ENCODE results near the gene HDAC5. TPM values are rescaled to one million over a fixed set of nuclear protein-coding genes. Genes with fewer than 3 reads are reported as not detected.

Gene HDAC5
- total RNA-seq, 1 experiment from 2014 or later, result 11.5 TPM

- Histone ChIP-seq H3K36me3 (ENCODE audit: control insufficient read depth, insufficient read depth, low read length) (no peaks in the 10 kb centered on the region), H3K27me3 (ENCODE audit: control insufficient read depth, insufficient read depth, low read length) (no peaks in the 10 kb centered on the region), H3K27ac (ENCODE audit: low read length) (no peak overlapping the region), H3K4me3 (ENCODE audit: low read depth in 2 of 2, low read length in 2 of 2) (no peak overlapping the region), H3K9me3 (ENCODE audit: control insufficient read depth, insufficient read depth, low read depth, low read length) (no peaks in the 10 kb centered on the region), H3K4me1 (ENCODE audit: control insufficient read depth, insufficient read depth, low read length) (peaks cover 28% of the 10 kb centered on the region)
- CTCF ChIA-PET, result interaction anchor here (0.5 to 0.7 kb wide), 4 partner anchors 27 to 63 kb away, joined by 4 to 15 read pairs (median 4); no protein-coding TSS in a partner anchor
- ATAC-seq (no peak), DNase-seq (ENCODE audit: low read depth, low spot score) (no peak)
- no TSS peak for BruUV-seq (replicated peaks)
- in situ Hi-C loops (cut with HindIII; ENCODE audit: low pct_unique_long_range_greater_than_20kb, low sequenced_read_pairs) (no loop called here), intact Hi-C loops (cut with micrococcal nuclease; ENCODE audit: unreplicated experiment) (no loop called here)
- POLR2A ChIA-PET, result no interaction called here
- no peak for TF ChIP-seq TCF7L2 (IDR thresholded peaks at IDR 0.05; ENCODE audit: low read depth, low read length)
- no peak for TF ChIP-seq POLR2AphosphoS5 (IDR thresholded peaks at IDR 0.05; ENCODE audit: low read depth, low read length)
- no peak for TF ChIP-seq SIN3A (IDR thresholded peaks at IDR 0.05; ENCODE audit: borderline replicate concordance, insufficient read depth, low read depth, low read length)
- no peak for TF ChIP-seq CTCF (IDR thresholded peaks at IDR 0.05)
- no peak for TF ChIP-seq REST (IDR thresholded peaks at IDR 0.05; ENCODE audit: insufficient read depth in 1 of 2, low read depth in 2 of 2, low read length in 1 of 2)
Measured at GRCh38 chr17:44112284-44113280, 10.9 kb downstream of the HDAC5 start.

- POLR2A ChIA-PET, result interaction anchor here (0.6 kb wide), 1 partner anchor 18 kb away, joined by 5 read pairs; no protein-coding TSS in a partner anchor
- Histone ChIP-seq H3K9me3 (ENCODE audit: control insufficient read depth, insufficient read depth, low read depth, low read length) (no peaks in the 10 kb centered on the region), H3K27ac (ENCODE audit: low read length) (no peak overlapping the region), H3K27me3 (ENCODE audit: control insufficient read depth, insufficient read depth, low read length) (no peaks in the 10 kb centered on the region), H3K36me3 (ENCODE audit: control insufficient read depth, insufficient read depth, low read length) (no peaks in the 10 kb centered on the region), H3K4me1 (ENCODE audit: control insufficient read depth, insufficient read depth, low read length) (peaks cover 28% of the 10 kb centered on the region), H3K4me3 (ENCODE audit: low read depth in 2 of 2, low read length in 2 of 2) (no peak overlapping the region)
- in situ Hi-C loops (cut with HindIII; ENCODE audit: low pct_unique_long_range_greater_than_20kb, low sequenced_read_pairs), result no loop called here
- intact Hi-C loops (cut with micrococcal nuclease; ENCODE audit: unreplicated experiment), result no loop called here
- no peak for ATAC-seq
- CTCF ChIA-PET, result interaction anchor here (0.5 to 1.4 kb wide), 2 partner anchors 38 to 57 kb away, joined by 3 to 4 read pairs; no protein-coding TSS in a partner anchor
- BruUV-seq (replicated peaks), result no TSS peak
- TF ChIP-seq POLR2AphosphoS5 (IDR thresholded peaks at IDR 0.05; ENCODE audit: low read depth, low read length), result no peak
- TF ChIP-seq REST (IDR thresholded peaks at IDR 0.05; ENCODE audit: insufficient read depth in 1 of 2, low read depth in 2 of 2, low read length in 1 of 2), result no peak
- DNase-seq (ENCODE audit: low read depth, low spot score), result no peak
Measured at GRCh38 chr17:44111777-44112176, 11.7 kb downstream of the HDAC5 start.
